ENCODE results near the gene KRTAP5-1. TPM values are rescaled to one million over a fixed set of nuclear protein-coding genes. Genes with fewer than 3 reads are reported as not detected.
"Not testable (repeated sequence)": the region's sequence is repeated elsewhere in the genome, so short reads cannot be mapped to it uniquely, and the experiment has no call there.

KRTAP5-1 gene, protein sequence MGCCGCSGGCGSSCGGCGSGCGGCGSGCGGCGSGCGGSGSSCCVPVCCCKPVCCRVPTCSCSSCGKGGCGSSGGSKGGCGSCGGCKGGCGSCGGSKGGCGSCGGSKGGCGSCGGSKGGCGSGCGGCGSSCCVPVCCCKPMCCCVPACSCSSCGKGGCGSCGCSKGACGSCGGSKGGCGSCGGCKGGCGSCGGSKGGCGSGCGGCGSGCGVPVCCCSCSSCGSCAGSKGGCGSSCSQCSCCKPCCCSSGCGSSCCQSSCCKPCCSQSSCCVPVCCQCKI
- total RNA-seq, result not detected

DNA sequence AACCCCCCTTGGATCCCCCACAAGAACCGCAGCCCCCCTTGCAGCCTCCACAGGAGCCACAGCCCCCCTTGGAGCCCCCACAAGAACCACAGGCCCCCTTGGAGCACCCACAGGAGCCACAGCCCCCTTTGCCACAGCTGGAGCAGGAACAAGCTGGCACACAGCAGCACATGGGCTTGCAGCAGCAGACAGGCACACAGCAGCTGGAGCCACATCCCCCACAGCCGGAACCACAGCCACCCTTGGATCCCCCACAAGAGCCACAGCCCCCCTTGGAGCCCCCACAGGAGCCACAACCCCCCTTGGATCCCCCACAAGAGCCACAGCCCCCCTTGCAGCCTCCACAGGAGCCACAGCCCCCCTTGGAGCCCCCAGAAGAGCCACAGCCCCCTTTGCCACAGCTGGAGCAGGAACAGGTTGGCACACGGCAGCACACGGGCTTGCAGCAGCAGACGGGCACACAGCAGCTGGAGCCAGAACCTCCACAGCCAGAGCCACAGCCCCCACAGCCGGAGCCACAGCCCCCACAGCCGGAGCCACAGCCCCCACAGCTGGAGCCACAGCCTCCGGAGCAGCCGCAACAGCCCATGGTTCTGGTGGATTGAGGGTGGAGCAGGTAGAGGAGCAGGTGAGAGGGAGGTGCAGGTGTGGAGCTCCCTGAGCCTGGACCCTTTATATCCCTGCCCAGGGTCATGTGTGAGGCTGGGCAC lies at the start of gene KRTAP5-1:
Gene KRTAP5-1 (minus strand): TSS at position 623 of the 710 bp plus-strand sequence. CDS start 34 bp downstream, at position 589.
- H3K4me1 ChIP-seq (ENCODE audit: insufficient read depth, low read length), result peaks cover 21% of the 10 kb centered on the region
- not testable (repeated sequence) for H3K27me3 ChIP-seq (ENCODE audit: insufficient read depth, low read length); H3K4me3 ChIP-seq (ENCODE audit: low read length); H3K9me3 ChIP-seq (ENCODE audit: low read depth, low read length)

GRCh38 chr11:1633864-1634263 lies 48.8 kb upstream of the KRTAP5-1 start:
- H3K4me3 ChIP-seq (ENCODE audit: low read length), result no peak overlapping the region
- H3K4me1 ChIP-seq (ENCODE audit: insufficient read depth, low read length), result no peaks in the 10 kb centered on the region
- H3K9me3 ChIP-seq (ENCODE audit: low read depth, low read length), result no peaks in the 10 kb centered on the region
- peaks cover 2% of the 10 kb centered on the region for H3K27me3 ChIP-seq (ENCODE audit: insufficient read depth, low read length)

DNA sequence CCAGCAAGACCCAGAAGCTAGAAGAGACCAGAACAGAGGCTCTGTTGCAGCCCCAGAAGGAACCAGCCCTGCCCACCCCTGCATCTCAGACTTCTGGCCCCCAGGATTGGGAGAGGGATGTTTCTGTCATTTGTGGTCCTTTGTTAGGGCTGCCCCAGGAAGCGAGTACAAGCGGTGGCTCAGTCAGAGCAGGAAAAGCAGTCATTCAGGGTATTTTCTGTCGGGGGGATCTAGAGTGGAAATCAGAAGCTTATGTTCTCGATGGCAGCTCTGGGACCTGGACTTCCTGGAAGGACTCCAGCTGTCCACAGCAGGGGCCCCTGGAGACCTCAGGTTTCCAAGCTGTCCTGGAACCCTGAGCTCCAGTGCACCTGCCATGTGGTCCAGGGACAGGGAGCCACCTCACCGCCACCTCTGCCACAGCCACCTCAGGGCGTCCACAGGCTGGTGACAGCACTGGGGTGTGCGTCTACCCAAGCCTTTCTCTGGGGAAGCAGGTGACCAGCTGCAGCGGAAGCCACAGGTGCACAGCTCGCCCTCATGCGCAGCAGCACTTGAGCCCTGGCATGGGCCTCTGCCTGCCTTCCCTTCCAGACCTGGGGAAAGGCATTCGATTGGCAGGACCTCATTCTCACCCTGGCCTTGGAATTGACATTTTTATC lies 47.1 kb upstream of the KRTAP5-1 start:
- H3K9me3 ChIP-seq (ENCODE audit: low read depth, low read length), result no peaks in the 10 kb centered on the region
- no peak overlapping the region for H3K4me3 ChIP-seq (ENCODE audit: low read length)
- H3K4me1 ChIP-seq (ENCODE audit: insufficient read depth, low read length), result no peaks in the 10 kb centered on the region
- H3K27me3 ChIP-seq (ENCODE audit: insufficient read depth, low read length), result peaks cover 2% of the 10 kb centered on the region

GRCh38 chr11:1631066-1631568 lies 46.0 kb upstream of the KRTAP5-1 start:
- peaks cover 2% of the 10 kb centered on the region for H3K27me3 ChIP-seq (ENCODE audit: insufficient read depth, low read length)
- H3K4me3 ChIP-seq (ENCODE audit: low read length), result no peak overlapping the region
- no peaks in the 10 kb centered on the region for H3K4me1 ChIP-seq (ENCODE audit: insufficient read depth, low read length)
- no peaks in the 10 kb centered on the region for H3K9me3 ChIP-seq (ENCODE audit: low read depth, low read length)

DNA sequence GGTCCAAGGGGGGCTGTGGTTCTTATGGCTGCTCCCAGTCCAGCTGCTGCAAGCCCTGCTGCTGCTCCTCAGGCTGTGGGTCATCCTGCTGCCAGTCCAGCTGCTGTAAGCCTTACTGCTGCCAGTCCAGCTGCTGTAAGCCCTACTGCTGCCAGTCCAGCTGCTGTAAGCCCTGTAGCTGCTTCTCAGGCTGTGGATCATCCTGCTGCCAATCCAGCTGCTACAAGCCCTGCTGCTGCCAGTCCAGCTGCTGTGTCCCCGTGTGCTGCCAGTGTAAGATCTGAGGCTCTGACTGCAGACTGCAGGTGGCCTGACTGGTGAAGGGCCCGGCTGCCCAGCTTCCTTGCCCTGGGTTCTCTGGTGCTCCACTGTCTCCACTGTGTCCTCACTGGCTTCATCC lies 45.2 kb upstream of the KRTAP5-1 start:
- Histone ChIP-seq H3K4me1 (ENCODE audit: insufficient read depth, low read length) (no peaks in the 10 kb centered on the region), H3K27me3 (ENCODE audit: insufficient read depth, low read length) (peaks cover 2% of the 10 kb centered on the region), H3K9me3 (ENCODE audit: low read depth, low read length) (no peaks in the 10 kb centered on the region), H3K4me3 (ENCODE audit: low read length) (no peak overlapping the region)

- Histone ChIP-seq H3K4me1 (ENCODE audit: insufficient read depth, low read length) (no peaks in the 10 kb centered on the region), H3K4me3 (ENCODE audit: low read length) (no peak within 1 kb of the TSS), H3K27me3 (ENCODE audit: insufficient read depth, low read length) (peaks cover 2% of the 10 kb centered on the region), H3K9me3 (ENCODE audit: low read depth, low read length) (no peaks in the 10 kb centered on the region)
Observed at GRCh38 chr11:1629326-1630185, 44.5 kb upstream of the KRTAP5-1 start, which contains the start of gene KRTAP5-5. TSS of gene KRTAP5-5 (plus strand) at chr11:1629775. CDS start at chr11:1629841, 66 bp downstream.

- Histone ChIP-seq H3K27me3 (ENCODE audit: insufficient read depth, low read length) (peaks cover 2% of the 10 kb centered on the region), H3K9me3 (ENCODE audit: low read depth, low read length) (no peaks in the 10 kb centered on the region), H3K4me3 (ENCODE audit: low read length) (no peak overlapping the region), H3K4me1 (ENCODE audit: insufficient read depth, low read length) (no peaks in the 10 kb centered on the region)
Observed at GRCh38 chr11:1628506-1629325, 43.6 kb upstream of the KRTAP5-1 start.

DNA sequence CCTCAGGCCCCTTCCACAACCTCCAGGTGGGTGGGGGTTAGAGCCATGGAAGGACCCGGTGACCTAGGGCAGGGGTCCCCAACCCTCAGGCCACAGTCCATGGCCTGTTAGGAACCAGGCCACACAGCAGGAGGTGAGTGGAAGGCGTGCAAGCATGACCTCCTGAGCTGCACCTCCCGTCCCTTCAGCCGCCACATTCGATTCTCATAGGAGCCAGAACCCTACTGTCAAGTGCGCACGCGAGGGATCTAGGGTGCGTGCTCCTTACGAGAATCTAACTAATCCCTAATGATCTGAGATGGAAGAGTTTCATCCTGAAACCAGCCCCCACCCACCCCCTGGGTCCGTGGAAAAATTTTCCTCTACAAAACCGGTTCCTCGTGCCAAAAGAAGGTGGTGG lies 40.5 kb upstream of the KRTAP5-1 start:
- H3K9me3 ChIP-seq (ENCODE audit: low read depth, low read length), result no peaks in the 10 kb centered on the region
- H3K4me3 ChIP-seq (ENCODE audit: low read length), result no peak overlapping the region
- no peaks in the 10 kb centered on the region for H3K4me1 ChIP-seq (ENCODE audit: insufficient read depth, low read length)
- peaks cover 2% of the 10 kb centered on the region for H3K27me3 ChIP-seq (ENCODE audit: insufficient read depth, low read length)

DNA sequence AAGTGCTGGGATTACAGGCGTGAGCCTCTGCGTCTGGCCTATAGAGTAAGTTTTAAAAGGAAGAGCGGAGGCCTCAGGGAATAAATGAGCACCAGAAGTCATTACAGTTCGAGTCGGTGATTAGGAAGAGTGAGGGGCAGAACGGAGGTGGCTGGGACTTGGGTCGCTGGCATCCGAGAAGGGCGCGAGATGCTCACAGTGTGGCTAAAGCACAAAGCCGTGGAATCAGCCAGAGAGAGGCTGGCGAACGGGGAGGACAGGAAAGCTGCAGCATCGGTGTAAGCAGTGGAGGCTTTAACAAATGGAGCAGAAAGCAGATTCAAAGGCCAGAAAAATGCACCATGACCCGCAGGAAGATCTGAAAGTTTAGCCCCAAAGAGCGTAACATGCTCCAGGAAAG lies 39.5 kb upstream of the KRTAP5-1 start:
- Histone ChIP-seq H3K4me3 (ENCODE audit: low read length) (no peak overlapping the region), H3K27me3 (ENCODE audit: insufficient read depth, low read length) (peaks cover 2% of the 10 kb centered on the region), H3K4me1 (ENCODE audit: insufficient read depth, low read length) (no peaks in the 10 kb centered on the region), H3K9me3 (ENCODE audit: low read depth, low read length) (no peaks in the 10 kb centered on the region)

GRCh38 chr11:1623716-1624115 lies 38.6 kb upstream of the KRTAP5-1 start:
- Histone ChIP-seq H3K4me3 (ENCODE audit: low read length) (no peak overlapping the region), H3K27me3 (ENCODE audit: insufficient read depth, low read length) (no peaks in the 10 kb centered on the region), H3K9me3 (ENCODE audit: low read depth, low read length) (no peaks in the 10 kb centered on the region), H3K4me1 (ENCODE audit: insufficient read depth, low read length) (no peaks in the 10 kb centered on the region)

DNA sequence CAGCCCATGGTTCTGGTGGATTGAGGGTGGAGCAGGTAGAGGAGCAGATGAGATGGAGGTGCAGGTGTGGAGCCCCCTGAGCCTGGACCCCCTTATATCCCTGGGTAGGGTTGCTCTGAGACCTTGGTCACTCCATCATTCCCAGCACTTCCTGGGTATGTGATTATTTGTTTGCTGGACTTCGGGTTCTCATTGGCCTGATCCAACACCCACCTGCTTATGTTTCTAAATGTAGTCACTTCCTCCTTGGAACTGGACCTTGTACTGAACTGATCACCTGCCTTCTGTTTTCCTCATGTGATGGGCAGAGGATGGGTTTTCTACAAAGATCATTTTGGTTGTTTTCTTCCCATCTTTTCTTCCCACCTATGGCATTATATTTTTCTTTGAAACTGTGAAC lies 37.0 kb upstream of the KRTAP5-1 start, which contains the start of gene KRTAP5-4:
Gene KRTAP5-4 (minus strand): TSS at position 53 of the 400 bp plus-strand sequence. CDS start 45 bp downstream, at position 8.
- no peaks in the 10 kb centered on the region for H3K9me3 ChIP-seq (ENCODE audit: low read depth, low read length)
- no peaks in the 10 kb centered on the region for H3K27me3 ChIP-seq (ENCODE audit: insufficient read depth, low read length)
- H3K4me3 ChIP-seq (ENCODE audit: low read length), result no peak within 1 kb of the TSS
- H3K4me1 ChIP-seq (ENCODE audit: insufficient read depth, low read length), result no peaks in the 10 kb centered on the region

DNA sequence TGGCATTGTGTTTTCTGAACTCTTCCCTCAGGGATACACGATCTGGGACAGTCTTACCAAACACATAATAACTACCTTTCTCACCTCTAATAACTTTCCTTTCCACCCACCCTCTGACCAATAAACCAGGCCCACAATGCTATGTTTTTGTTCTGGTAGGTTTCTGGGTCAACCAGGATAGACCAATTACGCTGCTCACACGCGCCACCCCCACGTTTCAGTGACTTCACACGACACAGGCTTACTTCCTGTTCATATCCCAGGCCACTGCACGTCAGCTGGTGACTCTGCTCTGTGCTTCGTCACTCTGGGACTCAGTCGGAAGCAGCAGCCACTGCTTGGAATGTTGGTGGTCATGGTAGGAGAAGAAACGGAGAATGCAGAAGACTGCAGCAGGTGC lies 34.4 kb upstream of the KRTAP5-1 start:
- Histone ChIP-seq H3K4me1 (ENCODE audit: insufficient read depth, low read length) (no peaks in the 10 kb centered on the region), H3K27me3 (ENCODE audit: insufficient read depth, low read length) (no peaks in the 10 kb centered on the region), H3K4me3 (ENCODE audit: low read length) (no peak overlapping the region), H3K9me3 (ENCODE audit: low read depth, low read length) (no peaks in the 10 kb centered on the region)

GRCh38 chr11:1618231-1618630 lies 33.1 kb upstream of the KRTAP5-1 start:
- Histone ChIP-seq H3K27me3 (ENCODE audit: insufficient read depth, low read length) (no peaks in the 10 kb centered on the region), H3K9me3 (ENCODE audit: low read depth, low read length) (no peaks in the 10 kb centered on the region), H3K4me1 (ENCODE audit: insufficient read depth, low read length) (no peaks in the 10 kb centered on the region), H3K4me3 (ENCODE audit: low read length) (no peak overlapping the region)

GRCh38 chr11:1608363-1608762 lies 23.3 kb upstream of the KRTAP5-1 start, which contains the start of gene KRTAP5-3:
TSS of gene KRTAP5-3 (minus strand) at chr11:1608463. CDS start at chr11:1608385, 78 bp downstream.
- Histone ChIP-seq H3K9me3 (ENCODE audit: low read depth, low read length) (no peaks in the 10 kb centered on the region), H3K4me3 (ENCODE audit: low read length) (no peak within 1 kb of the TSS), H3K4me1 (ENCODE audit: insufficient read depth, low read length) (no peaks in the 10 kb centered on the region), H3K27me3 (ENCODE audit: insufficient read depth, low read length) (no peaks in the 10 kb centered on the region)
